ENCODE data around the gene NOTUM.
"Not testable (repeated sequence)": the region's sequence is repeated elsewhere in the genome, so short reads cannot be mapped to it uniquely, and the experiment has no call there.

NOTUM gene

DNA sequence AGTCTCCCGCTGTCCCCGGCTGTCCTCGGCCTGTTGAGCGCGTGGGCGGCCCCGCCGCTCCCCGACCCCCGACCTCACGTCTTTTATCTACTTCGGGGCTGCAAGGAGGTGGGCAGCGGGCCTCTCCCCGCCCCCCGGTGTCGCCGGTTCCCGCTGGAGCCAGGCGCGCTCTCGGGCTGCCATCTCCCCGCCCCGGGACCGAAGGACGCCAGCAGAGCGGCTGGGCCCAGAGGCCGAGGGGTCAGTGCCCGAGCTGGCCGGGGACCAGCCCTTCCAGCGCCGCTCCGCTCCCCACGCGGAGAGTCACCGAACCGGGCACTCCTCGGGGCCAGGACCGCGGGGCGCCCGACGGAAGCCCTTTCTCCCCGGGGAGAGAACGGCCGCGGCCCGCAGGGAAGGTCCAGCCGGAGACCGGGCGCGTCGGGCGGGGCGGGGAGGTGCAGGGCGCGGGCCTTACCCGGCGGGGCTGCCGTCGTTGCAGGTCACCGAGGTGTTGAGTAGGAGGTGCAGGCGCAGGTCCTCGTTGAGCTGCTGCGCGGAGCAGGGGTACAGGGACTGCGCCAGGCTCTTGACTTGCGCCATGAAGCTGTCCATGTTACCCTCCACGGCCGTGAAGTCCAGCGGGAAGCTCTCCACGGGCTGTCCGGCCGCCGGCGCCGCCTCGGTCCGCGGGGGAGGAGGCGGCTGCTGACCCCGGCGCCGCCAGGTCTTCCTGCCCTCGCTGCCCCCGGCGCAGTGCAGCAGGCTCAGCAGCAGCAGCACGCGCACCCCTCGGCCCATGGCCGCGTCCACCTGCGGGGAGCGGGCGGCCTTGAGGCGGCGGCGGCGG lies 643 bp downstream of the NOTUM start:
- no peak for DNase-seq (ENCODE audit: low read depth)
- H3K4me3 ChIP-seq (ENCODE audit: low read depth, low read length) = peak overlapping the region; percentile 27

DNA sequence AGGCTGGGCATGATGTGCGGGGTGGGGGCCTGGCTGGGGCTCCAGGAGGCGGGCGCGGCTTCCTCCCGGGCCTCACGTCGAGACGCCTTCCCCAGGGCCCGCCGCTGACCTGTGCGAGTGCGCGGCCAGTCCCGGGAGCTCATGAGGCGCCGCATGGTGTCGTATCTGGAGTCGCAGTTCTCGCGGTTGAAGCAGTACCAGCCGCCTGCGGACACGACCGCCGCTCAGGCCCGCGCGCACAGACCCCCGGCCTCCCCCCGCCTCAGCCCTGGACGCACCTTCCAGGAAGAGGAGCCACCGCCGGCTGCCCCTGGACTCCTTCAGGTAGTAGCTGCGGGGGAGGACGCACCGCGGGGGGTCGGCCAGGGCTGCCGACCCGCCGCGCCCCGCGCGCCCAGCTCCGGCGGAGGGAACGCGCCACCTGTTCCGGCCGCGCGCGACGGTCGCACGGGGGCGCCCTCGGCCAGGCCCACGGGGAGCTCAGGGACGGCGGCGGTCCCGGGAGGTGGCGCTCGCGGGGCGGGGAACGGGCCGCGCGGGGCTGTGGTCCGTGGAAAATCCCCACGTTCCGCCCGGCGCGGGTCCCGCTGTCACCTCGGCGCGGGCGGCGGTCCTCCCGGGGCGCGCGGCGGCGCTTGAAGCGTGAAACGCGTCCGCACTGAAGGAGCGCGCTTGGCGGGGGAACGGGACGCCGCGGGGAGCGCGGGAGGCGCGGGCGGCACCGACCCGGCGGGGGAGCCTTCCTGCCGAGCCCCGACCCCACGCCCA lies 1.4 kb downstream of the NOTUM start:
- DNase-seq (ENCODE audit: low read depth) = no peak
- peak overlapping the region; percentile 27 for H3K4me3 ChIP-seq (ENCODE audit: low read depth, low read length)

DNA sequence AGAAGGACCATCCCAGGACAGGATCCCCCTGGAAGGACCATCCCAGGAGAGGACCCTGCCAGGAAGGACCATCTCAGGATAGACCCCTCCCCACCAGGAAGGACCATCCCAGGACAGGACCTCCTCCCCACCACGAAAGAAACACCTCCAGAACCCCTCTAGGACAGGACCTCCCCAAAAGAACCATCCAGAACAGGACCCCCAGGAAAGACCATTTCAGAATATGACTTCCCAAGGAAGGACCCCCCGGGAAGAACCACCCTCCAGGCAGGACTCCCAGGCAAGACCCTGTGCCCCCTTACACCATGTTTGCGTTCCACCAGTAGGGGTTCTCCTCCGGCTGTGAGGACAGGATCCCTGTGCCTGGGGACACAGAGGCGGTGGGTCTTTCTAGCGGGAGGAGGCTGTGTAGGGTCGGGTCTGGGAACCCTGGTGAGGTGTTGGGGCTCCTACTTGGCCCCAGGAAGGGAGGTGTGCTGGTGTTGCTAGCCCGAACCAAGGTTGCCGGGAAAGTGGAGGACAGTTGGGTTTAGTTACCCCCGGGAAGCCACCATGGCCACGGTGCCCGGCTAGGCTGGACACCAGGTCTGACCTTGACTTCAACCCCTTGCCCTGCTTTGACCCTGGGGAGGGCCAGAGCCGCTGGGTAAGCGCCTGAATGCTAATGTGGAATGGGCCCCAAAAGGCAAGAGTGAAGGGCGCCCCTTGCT lies 2.2 kb downstream of the NOTUM start:
- H3K4me3 ChIP-seq (ENCODE audit: low read depth, low read length) = no peak overlapping the region
- DNase-seq (ENCODE audit: low read depth) = no peak

DNA sequence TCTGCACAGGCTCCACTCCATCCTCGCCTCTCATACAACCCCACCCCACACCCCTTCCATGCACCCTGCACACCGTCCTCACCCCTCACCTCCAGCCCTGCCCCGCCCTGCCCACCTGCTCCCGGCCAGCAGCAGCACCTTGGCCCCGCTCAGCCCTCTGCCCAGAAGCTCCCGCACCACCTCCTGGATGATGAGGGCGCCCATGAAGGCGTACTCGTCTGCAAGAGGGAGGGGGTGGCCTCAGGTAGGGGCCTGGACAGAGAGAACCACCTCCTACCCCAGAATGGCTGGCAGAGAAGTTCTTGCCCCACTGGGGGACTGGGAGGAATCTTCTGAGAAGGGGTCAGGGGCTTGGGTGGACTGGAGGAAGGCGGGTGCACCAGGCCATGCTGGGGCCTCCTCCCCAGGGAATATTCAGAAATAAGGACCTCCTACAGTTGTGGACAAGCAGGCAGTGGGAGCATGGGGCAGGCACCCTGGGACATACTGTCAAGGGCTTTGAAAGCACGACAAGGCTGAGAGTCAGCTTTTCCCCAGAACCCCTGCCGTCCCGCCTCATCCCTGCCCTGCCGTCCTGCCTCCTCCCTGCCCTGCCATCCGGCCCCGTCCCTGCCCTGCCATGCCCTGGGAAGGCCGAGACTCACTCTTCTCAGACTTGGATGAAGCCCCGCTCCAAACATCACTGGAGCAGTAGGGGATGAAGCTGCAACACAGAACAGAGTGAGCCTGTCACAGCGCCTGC lies 3.1 kb downstream of the NOTUM start:
- H3K4me3 ChIP-seq (ENCODE audit: low read depth, low read length) = no peak overlapping the region

DNA sequence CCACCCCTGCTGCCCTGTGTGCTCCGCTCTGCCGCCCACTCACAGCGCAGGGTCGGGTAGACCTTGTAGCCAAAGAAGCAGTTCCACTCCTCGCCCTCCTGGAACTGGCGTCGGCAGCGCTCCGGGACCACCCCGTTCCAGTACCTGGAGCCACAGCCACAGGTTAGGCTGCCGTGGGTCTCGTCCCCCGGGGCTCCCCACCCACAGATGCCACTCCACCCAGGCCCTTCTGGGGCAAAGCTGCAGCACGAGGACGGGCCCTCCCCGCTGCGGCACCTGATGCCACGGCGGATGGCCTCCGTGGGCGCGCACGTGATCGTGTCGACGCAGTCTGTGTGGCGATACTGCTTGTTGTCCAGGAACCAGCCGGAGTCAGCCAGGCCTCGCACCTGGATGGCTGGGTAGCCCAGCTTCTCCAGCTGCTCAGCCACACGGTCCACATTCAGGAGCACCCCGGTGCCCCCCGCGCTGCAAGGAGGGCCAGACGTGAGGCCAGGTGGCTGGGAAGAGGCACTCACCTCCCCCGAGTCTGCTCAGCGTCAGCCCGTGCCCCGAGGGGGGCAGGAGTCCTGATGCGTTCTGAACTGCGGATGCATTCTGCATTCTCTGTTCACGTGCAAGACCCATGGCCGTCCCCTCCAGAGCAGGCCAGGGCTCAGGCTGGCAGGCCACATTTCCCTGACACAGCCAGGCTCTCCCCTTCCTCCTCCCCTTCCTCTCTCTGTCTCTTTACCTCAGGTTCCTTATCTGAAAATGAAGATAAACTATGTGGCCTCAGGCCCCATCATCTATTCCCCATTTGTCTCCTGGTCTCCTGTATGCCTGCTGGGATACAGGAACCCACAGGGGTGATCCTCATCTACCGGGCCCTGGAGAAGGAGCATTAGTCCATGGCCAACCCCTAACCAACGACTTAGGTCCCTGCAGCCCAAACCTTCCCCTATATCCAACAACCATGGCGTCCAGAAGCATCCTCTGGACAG lies 4.1 kb downstream of the NOTUM start:
- H3K4me3 ChIP-seq (ENCODE audit: low read depth, low read length) = no peak overlapping the region
- DNase-seq (ENCODE audit: low read depth) = no peak

More for the DNA sequence above, 3.1 kb downstream of the NOTUM start:
- no peak for DNase-seq (ENCODE audit: low read depth)

DNA sequence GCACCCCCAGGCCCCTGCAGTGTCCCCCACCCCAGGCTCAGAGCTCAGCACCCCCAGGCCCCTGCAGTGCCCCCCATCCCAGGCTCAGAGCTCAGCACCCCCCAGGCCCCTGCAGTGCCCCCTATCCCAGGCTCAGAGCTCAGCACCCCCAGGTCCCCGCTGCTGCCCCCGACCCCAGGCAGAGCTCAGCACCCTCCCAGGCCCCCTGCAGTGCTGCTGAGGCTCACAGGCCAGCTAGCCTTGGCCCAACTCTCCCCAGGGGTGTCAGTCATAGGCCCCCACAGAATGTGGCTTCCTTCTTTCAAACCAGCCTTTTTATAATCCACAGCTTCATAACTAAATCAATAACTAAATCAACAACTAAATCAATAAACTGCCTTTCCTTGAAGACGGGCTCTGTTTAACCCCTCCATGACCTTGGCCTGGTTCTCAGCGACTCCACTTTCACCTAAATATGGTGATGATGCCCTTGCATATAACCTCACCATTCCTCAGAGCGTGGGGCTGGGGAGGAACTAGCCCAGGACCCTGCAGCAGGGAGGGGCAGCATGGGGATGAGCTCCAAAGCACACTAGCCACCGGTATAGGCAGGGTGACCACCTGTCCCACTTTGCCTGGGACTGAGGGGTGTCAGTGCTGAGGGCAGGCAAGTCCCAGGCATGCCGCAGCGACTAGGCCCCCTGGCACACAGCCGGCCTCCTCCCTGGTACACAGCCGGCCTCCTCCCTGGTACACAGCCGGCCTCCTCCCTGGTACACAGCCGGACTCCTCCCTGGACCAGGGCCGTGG lies 5.0 kb downstream of the NOTUM start:
- no peak overlapping the region for H3K4me3 ChIP-seq (ENCODE audit: low read depth, low read length)
- no peak for DNase-seq (ENCODE audit: low read depth)

DNA sequence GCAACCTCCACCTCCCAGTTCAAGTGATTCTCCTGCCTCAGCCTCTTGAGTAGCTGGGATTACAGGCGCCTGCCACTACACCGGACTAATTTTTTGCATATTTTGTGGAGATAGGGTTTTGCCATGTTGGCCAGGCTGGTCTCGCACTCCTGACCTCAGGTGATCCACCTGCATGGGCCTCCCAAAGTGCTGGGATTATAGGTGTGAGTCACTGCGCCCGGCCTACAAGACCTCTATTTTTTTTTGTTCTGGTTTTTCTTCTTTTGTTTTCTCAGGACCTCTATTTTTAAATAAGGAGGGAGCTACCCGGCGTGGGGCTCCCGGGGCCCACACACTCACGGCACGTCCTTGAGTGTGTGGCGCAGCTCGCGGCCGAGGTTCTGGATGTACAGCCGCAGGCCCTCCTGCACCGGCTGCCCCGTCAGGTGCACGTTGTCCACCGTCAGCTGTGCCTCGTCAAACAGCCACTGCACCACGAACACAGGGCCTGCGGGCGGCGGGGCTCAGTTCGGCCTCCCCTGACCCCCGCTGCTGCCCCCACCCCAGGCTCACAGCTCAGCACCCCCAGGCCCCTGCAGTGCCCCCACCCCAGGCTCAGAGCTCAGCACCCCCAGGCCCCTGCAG lies 5.8 kb downstream of the NOTUM start:
- DNase-seq (ENCODE audit: low read depth) = no peak
- no peak overlapping the region for H3K4me3 ChIP-seq (ENCODE audit: low read depth, low read length)

DNA sequence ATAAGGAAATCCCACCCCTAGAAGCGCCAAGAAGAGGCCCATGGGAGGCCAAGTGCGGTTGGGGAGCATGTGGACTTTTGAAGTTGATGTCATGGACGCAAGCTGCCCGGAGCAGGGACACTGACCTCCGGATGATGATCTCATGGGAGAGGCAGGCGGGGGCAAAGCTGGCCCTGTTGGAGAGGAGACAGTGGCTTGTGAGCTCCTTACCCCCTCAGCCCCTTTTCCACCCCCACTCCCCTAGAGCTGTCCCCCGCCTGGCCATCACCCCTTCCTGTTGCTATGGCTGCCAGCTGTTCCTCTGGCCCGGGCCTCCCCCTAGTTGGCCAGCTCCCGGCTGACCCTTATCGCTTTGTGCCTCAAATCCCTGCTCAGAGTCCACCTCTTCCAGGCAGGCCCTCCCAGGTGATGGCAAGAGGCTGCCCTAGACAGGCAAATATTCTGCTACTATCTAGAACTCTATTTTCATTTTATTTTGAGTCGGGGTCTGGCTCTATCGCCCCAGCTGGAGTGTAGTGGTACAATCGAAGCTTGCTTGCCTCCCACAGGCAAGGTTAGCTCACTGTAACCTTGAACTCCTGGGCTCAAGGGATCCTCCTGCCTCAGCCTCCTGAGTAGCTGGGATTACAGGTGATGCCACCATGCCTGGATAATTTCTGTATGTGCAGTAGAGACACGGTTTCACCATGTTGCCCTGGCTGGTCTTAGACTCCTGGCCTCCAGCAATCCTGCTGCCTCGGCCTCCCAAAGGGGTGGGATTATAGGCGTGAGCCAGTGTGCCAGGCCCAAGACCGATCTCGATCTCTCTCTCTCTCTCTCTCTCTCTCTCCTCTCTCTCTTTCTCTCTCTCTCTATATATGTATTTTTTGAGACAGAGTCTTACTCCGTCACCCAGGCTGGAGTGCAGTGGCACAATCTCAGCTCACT lies 6.6 kb downstream of the NOTUM start:
- no peak overlapping the region for H3K4me3 ChIP-seq (ENCODE audit: low read depth, low read length)

DNA sequence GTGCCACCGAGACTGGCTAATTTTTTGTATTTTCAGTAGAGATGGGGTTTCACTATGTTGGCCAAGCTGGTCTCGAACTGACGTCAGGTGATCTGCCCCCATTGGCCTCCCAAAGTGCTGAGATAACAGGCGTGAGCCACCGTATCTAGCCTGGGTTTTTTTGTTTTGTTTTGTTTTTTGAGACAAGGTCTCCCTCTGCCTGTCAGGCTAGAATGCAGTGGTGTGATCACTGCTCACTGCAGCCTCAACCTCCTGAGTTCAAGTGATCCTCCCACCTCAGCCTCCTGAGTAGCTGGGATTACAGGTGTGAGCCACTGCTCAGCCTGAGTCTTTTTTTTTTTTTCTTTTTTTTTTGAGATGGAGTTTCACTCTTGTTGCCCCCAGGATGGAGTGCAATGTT lies 7.5 kb downstream of the NOTUM start:
- DNase-seq (ENCODE audit: low read depth); H3K4me3 ChIP-seq (ENCODE audit: low read depth, low read length): not testable (repeated sequence)

More for the DNA sequence above, 6.6 kb downstream of the NOTUM start:
- no peak for DNase-seq (ENCODE audit: low read depth)

DNA sequence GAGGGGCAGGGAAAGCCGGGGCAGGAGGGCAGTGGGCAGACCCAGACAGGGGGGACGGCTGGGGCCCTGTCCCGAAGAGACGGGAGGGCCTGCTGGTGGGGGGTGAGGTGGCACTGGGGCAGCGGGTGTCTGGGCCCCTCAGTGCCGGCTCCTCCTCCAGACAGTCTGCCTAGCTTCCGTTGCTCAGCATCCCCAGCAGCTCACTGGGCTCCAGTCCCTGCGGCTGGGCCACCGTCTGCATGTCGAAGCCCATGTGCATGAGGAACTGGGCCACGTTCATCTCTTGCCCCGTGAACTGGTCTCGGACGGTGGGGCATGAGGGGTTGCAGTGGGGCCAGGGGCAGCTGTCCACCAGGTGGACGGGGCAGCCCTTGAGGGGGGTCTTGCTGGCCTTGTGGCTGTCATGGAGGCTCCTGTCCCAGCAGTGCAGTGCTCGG lies 8.2 kb downstream of the NOTUM start:
- no peak for DNase-seq (ENCODE audit: low read depth)
- no peak overlapping the region for H3K4me3 ChIP-seq (ENCODE audit: low read depth, low read length)

DNA sequence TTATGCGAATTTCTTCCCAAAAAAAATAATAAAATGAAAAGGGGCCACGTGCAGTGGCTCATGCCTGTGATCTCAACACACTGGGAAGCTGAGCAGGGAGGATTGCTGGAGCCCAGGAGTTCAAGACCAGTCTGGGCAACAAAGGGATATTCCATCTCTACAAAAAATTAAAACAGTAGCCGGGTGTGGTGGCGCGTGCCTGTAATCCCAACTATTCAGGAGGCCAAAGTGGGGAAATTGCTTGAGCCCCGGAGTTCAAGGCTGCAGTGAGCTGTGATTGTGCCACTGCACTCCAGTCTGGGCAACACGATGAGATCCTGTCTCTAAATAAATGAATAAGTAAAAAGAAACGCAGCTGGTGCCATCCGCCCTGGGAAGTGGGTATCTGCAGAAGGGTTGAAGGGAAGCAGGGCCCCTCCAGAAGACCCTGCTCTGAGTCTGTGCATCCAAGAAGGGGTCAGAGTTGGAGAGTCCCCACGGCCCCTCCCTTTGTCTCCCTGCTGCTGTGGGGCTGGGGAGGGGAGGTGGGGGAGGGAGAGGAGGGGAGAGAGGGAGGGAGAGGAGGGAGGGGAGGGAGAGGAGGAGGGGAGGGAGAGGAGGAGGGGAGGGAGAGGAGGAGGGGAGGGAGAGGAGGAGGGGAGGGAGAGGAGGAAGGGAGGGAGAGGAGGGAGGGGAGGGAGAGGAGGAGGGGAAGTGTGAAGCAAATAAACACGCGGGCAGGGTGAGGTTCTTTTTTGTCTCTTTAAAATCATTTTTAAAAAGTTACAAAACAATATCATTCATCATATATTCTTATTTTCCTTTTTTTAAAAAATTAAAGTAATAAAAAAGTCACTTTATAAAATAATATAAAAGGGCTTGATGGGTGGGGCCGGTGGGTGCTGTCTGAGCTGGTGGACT lies 9.0 kb downstream of the NOTUM start:
- no peak for DNase-seq (ENCODE audit: low read depth)
- no peak overlapping the region for H3K4me3 ChIP-seq (ENCODE audit: low read depth, low read length)

DNA sequence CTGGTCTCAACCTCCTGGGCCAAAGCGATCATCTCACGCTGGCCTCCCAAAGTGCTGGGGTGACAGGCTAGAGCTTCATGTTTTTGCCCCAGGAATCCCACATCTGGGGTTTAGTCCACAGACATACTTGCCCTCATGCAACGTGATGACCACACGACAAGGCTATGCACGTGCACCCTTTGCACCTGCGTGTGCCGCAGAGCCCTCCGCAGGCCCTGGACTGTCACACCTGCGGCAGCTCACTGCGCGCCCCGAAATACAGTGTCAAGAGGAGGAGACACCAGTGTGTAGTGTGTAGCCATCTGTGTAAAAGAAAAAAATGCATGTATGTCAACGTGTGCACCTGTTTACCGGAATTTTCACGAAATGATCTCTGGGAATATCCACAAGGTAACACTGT lies 10.5 kb downstream of the NOTUM start:
- no peak for DNase-seq (ENCODE audit: low read depth)
- H3K4me3 ChIP-seq (ENCODE audit: low read depth, low read length) = no peak overlapping the region

DNA sequence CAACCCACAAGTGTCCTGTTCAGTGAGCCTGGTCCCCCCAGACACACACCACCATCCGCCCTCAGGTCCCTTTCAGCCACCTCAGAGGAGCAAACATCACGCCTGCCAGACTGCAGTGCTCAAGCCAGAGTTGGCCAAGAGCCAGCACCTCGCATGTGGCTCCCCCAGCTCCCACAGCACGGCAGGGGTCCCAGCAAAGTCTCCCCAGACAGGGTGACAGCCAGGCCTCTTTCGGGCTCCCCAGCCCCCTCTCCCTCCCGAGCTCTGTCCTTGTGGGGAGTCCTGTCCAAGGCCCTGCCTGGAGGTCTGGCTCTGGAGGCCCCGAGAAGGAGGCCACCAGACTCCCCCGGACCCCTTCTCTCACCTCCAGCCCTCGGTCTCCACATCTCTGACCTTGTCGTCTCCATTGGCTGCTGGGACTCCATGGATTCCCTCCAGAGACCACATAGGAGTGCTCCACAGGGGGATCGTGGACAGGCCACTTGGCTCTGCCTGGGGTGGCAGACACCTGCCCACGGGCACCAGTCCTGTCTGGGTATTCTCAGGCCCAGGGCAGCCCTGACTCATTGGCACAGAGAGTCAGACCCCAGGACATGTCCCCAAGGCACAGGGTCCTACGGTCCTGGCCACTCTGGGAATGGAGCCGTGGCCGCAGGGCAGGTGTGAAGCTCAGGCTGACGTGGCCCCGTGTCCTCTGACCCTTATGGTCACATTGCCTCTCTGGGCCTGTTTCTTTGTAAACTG lies 12.2 kb downstream of the NOTUM start:
- DNase-seq (ENCODE audit: low read depth) = no peak

DNA sequence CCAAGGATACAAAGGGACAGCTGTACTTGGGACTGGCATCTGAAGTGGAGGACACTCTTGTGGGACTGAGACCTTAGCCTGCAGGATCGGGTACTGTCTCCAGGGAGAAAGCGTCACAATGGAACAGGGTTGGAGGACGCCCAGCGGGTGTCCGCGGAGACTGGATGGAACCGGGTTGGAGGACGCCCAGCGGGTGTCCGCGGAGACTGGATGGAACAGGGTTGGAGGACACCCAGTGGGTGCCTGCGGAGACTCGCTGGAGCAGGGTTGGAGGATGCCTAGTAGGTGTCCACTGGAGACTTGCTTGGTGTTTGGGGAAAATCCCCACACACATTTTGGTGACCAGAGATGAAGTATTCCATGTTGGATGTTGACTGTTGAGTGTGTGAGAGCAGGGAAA lies 13.8 kb downstream of the NOTUM start, which contains the start of gene MYADML2:
MYADML2 (minus strand) TSS at position 45 of the 400 bp plus-strand sequence. CDS start 5,492 bp downstream, outside the sequence.
- no peak within 1 kb of the TSS for H3K4me3 ChIP-seq (ENCODE audit: low read depth, low read length)
- DNase-seq (ENCODE audit: low read depth) = no peak

More for the DNA sequence above, 12.2 kb downstream of the NOTUM start:
- H3K4me3 ChIP-seq (ENCODE audit: low read depth, low read length) = no peak overlapping the region
